Psoas muscle (tissue), 8 donors: ENCODE results near the gene LDAH. TPM values are rescaled to one million over a fixed set of nuclear protein-coding genes. Genes with fewer than 3 reads are reported as not detected.

Experiments used
- ATAC-seq, 4 donors: fragments of 200-7000 bp; cut with Tn5 transposase; one replicate each; pipeline ENCODE4 v1.9.1; 2020; ENCODE audit warnings: moderate library complexity in 3 of 4, mild to moderate bottlenecking in 2 of 4
- DNase-seq, 2 donors: peaks; one replicate each; pipeline ENCODE4 v3.0.0-alpha.2; 2020
- H3K27ac ChIP-seq: fragments of 200-600 bp; one replicate; pipeline ENCODE4 v1.8.0; 2022
- H3K27me3 ChIP-seq, 3 donors: fragments of 200-600 bp in 1 of 3; one replicate each; pipeline versions ENCODE4 v1.6.1 to v1.8.0; 2013 to 2022; ENCODE audit warnings: low read length in 2 of 3, mild to moderate bottlenecking in 2 of 3, moderate library complexity in 1 of 3; ENCODE audit not compliant: insufficient read depth in 3 of 3
- H3K36me3 ChIP-seq, 2 donors: fragments of 200-600 bp in 1 of 2; one replicate each; pipeline versions ENCODE4 v1.6.1 to v1.8.0; 2013 to 2022; ENCODE audit warnings: low read depth in 1 of 2, mild to moderate bottlenecking in 1 of 2, moderate library complexity in 1 of 2; ENCODE audit not compliant: insufficient read depth in 1 of 2
- H3K4me1 ChIP-seq: fragments of 200-600 bp; one replicate; pipeline ENCODE4 v1.8.0; 2022
- H3K4me3 ChIP-seq: fragments of 200-600 bp; one replicate; pipeline ENCODE4 v1.8.0; 2022; ENCODE audit warnings: mild to moderate bottlenecking
- H3K9me3 ChIP-seq: fragments of 200-600 bp; one replicate; pipeline ENCODE4 v1.8.0; 2022
- WGBS, 3 donors: extraction: QIAGEN DNeasy Blood & Tissue Kit; methylation state at CpG; one replicate each; pipeline versions ENCODE4 v1.1.6 to v1.1.7; 2013; 5-methylcytosine and 5-hydroxymethylcytosine counted together
- intact Hi-C, 2 donors: fragments of 100-400 bp; cut with DNase I; formaldehyde crosslinking; loops; one replicate each; pipeline versions ENCODE4 v1.11.0 to v1.14.2; 2022
- polyA plus RNA-seq, 3 donors: library from polyadenylated mRNA; stranded (reverse); fragments of 200-250 nt; gene quantifications; one replicate each; pipeline ENCODE4 v1.2.3, GENCODE V29; 2013
- total RNA-seq, 4 donors: library from RNA; stranded (reverse); fragmentation: NEBNext Ultra II Directional in 2 of 4; extraction: Animal tissue kit (Norgen Biotek cat#: 25700) in 2 of 4; gene quantifications; one replicate each; pipeline versions ENCODE4 v1.2.1 to v1.2.4, GENCODE V29; 2021 to 2023
- TF ChIP-seq, protein P1 (sequence below): fragments of 200-600 bp; IDR thresholded peaks from one replicate; pipeline ENCODE4 v1.8.0; 2022; ENCODE audit warnings: antibody characterized with exemption
- donor health status: healthy with polysubstance abuse.
- donor health status: DM: no; HTN: no; CAD: no; lungs with moderate emphysema.
- donor health status: Bipolar disorder and iron deficiency.
- donor health status: healthy.
- donor health status: DM: yes; HTN: yes; CAD: no.
- donor health status: DM: no; HTN: no; CAD: no.
- donor health status: DM: no; HTN: no; CAD: no.
- donor health status: DM: yes; HTN: yes; CAD: no.

Gene LDAH
- total and polyA plus RNA-seq, 7 donors, result 0.56 to 1.9 (median 1.6) TPM

GRCh38 chr2:20642055-20642971, 180.6 kb downstream of the LDAH start:
- H3K27me3 ChIP-seq, result no peaks in the 10 kb centered on the region
- H3K36me3 ChIP-seq, result peaks cover 0 to 70% of the 10 kb centered on the region in 2 donors
- H3K4me3 ChIP-seq, result no peak overlapping the region
- peaks cover 3% of the 10 kb centered on the region for H3K4me1 ChIP-seq
- intact Hi-C loops, result loop anchor here in 1 of 2 donors (5.0 kb wide), 1 partner anchor 245 kb away; no protein-coding TSS in a partner anchor
- TF ChIP-seq, protein P1, sequence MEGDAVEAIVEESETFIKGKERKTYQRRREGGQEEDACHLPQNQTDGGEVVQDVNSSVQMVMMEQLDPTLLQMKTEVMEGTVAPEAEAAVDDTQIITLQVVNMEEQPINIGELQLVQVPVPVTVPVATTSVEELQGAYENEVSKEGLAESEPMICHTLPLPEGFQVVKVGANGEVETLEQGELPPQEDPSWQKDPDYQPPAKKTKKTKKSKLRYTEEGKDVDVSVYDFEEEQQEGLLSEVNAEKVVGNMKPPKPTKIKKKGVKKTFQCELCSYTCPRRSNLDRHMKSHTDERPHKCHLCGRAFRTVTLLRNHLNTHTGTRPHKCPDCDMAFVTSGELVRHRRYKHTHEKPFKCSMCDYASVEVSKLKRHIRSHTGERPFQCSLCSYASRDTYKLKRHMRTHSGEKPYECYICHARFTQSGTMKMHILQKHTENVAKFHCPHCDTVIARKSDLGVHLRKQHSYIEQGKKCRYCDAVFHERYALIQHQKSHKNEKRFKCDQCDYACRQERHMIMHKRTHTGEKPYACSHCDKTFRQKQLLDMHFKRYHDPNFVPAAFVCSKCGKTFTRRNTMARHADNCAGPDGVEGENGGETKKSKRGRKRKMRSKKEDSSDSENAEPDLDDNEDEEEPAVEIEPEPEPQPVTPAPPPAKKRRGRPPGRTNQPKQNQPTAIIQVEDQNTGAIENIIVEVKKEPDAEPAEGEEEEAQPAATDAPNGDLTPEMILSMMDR, result peak; percentile 95
- ATAC-seq, result peak; percentile 92 to 98 (median 94)
- no peaks in the 10 kb centered on the region for H3K9me3 ChIP-seq
- WGBS, 3 donors, result 32 to 37% (median 35%) methylated on average over 26 of the region's 26 CpGs
- H3K27ac ChIP-seq, result peak overlapping the region; percentile 46
- DNase-seq, result peak; percentile 83 to 89

DNA sequence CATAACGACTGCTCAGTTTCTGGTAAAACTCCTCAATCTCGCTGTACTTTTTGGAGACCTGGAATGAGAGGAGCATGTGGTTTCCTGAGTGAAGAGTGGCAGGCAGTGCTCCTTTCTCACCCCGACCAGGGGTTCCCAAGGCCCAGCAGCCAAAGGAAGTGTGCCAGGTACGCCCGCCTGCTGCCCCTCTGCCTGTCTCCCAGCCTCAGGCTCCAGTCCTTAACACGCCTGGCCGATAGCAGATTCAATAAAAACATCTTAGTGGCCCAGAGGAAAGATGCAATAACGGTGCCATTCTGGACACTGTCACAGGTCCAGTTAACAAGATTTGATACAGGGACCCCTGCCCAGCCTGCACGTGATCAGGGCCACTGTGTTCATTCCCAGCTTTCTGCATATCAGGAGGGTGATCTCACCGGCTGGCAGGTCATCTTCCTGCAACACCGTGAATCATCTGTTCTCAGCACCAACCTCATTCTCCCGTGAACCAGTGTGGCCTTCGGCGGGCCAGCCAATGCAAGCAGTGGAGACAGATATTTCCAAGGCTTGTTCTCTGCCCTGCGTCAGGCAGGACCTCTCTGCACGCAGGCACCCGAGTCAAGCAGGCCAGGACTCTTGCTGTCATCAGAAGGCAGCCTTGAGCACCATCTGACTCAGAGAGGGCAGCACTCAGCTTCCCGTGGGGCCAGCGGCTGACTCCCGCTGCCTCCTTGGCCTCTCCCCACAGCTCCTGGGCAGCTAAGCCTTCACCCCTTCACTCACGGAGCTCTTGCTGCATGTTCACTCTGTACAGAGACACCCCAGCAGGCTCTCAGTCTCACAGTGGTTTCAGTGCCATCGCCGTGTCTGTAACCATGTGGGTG, 181.5 kb downstream of the LDAH start:
- DNase-seq (peak; percentile 66 to 73), ATAC-seq (peak; percentile 29 to 61 (median 54))
- no peaks in the 10 kb centered on the region for H3K27me3 ChIP-seq
- H3K4me3 ChIP-seq, result no peak overlapping the region
- H3K4me1 ChIP-seq, result peaks cover 3% of the 10 kb centered on the region
- 78 to 82% (median 78%) methylated on average over 23 of the region's 23 CpGs for WGBS, 3 donors
- intact Hi-C loops, result loop anchor here in 1 of 2 donors (5.0 kb wide), 1 partner anchor 244 kb away; no protein-coding TSS in a partner anchor
- peaks cover 0 to 74% of the 10 kb centered on the region in 2 donors for H3K36me3 ChIP-seq
- TF ChIP-seq, protein P1, result no peak
- no peaks in the 10 kb centered on the region for H3K9me3 ChIP-seq
- H3K27ac ChIP-seq, result peak overlapping the region; percentile 46

- WGBS, 3 donors, result 77 to 83% (median 80%) methylated on average over 14 of the region's 14 CpGs
- Histone ChIP-seq H3K4me1 (peaks cover 6% of the 10 kb centered on the region), H3K4me3 (no peak overlapping the region), H3K9me3 (no peaks in the 10 kb centered on the region), H3K27me3 (no peaks in the 10 kb centered on the region), H3K36me3 (peaks cover 0 to 69% of the 10 kb centered on the region in 2 donors), H3K27ac (peak overlapping the region; percentile 41)
- intact Hi-C loops, result loop anchor here in 1 of 2 donors (5.0 kb wide), 1 partner anchor 243 kb away; no protein-coding TSS in a partner anchor
- TF ChIP-seq, protein P1, result no peak
- peak; percentile 49 to 67 for DNase-seq
- ATAC-seq, result no peak
These were observed 182.3 kb downstream of the LDAH start for GRCh38 chr2:20640411-20641122.
